Body of pancreas (tissue), 4 donors: ENCODE measurements around the gene LRRC10B. TPM values are rescaled to one million over a fixed set of nuclear protein-coding genes. Genes with fewer than 3 reads are reported as not detected.
A peak's percentile ranks its signal among the peaks of the same experiment; 100 is the strongest.

Source experiments
- ATAC-seq: fragments of 150-250 bp; one replicate; pipeline ENCODE4 v1.9.1; 2016
- DNase-seq, 4 donors: peaks; one replicate each; pipeline ENCODE4 v3.0.0-alpha.2; 2019
- H3K27ac ChIP-seq, 4 donors: fragments of 200-600 bp; sonication (generic); 1 replicate in 3 of 4; 2 replicates in 1 of 4; pipeline versions ENCODE4 v1.5.1 to v1.6.1; 2016 to 2019; ENCODE audit warnings: mild to moderate bottlenecking in 1 of 4, mixed read lengths in 1 of 4, moderate library complexity in 1 of 4
- H3K27me3 ChIP-seq, 2 donors: fragments of 200-600 bp; sonication (generic); one replicate each; pipeline ENCODE4 v1.6.0; 2016; ENCODE audit warnings: mild to moderate bottlenecking in 1 of 2
- H3K36me3 ChIP-seq, 2 donors: fragments of 200-600 bp; sonication (generic); replicated peaks in 1 of 2; 2 replicates each; pipeline ENCODE4 v1.5.1; 2016; ENCODE audit warnings: low read depth in 2 of 2; ENCODE audit not compliant: insufficient read depth in 1 of 2
- H3K4me1 ChIP-seq: fragments of 200-600 bp; sonication (generic); one replicate; pipeline ENCODE4 v1.6.0; 2016
- H3K4me3 ChIP-seq, 2 donors: fragments of 200-600 bp; sonication (generic); 1 replicate in 1 of 2; 2 replicates in 1 of 2; pipeline ENCODE4 v1.5.1; 2016 to 2019
- H3K9me3 ChIP-seq, 3 donors: fragments of 200-600 bp; sonication (generic); 1 replicate in 2 of 3; 2 replicates in 1 of 3; pipeline ENCODE4 v1.5.1; 2016
- CTCF ChIP-seq, 7 experiments: fragments of 450-650 bp in 4 of 7; fragments of 200-600 bp in 3 of 7; sonication (generic) in 3 of 7; IDR thresholded peaks; one replicate each; pipeline ENCODE4 v1.5.1; 2016 to 2019; ENCODE audit warnings: antibody characterized with exemption in 7 of 7
- POLR2A ChIP-seq, 3 donors: fragments of 450-650 bp; IDR thresholded peaks; one replicate each; pipeline ENCODE4 v1.6.1; 2016; ENCODE audit warnings: antibody characterized with exemption in 3 of 3, mild to moderate bottlenecking in 2 of 3
- WGBS, 2 donors: methylation state at CpG; one replicate each; pipeline ENCODE4 v1.1.5; 2017; 5-methylcytosine and 5-hydroxymethylcytosine counted together
- intact Hi-C: fragments of 100-400 bp; cut with DNase I; formaldehyde crosslinking; loops from one replicate; pipeline ENCODE4 v1.15.1; 2023
- total RNA-seq, 2 donors: library from RNA; depleted of rRNA; stranded (reverse); fragments of >200 nt; gene quantifications; one replicate each; pipeline ENCODE4 v1.1.0, GENCODE V29; 2016

Gene LRRC10B
- total RNA-seq, 2 donors from 2014 or later: 1.6 to 2.9 TPM

GRCh38 chr11:61541598-61541997 lies 33.0 kb downstream of the LRRC10B start:
- H3K36me3 ChIP-seq: no peaks in the 10 kb centered on the region
- no peaks in the 10 kb centered on the region for H3K9me3 ChIP-seq
- no peak overlapping the region for H3K4me3 ChIP-seq
- no peak overlapping the region for H3K27ac ChIP-seq
- intact Hi-C loops: no loop called here
- ATAC-seq: no peak
- WGBS, 2 donors: 32 to 37% methylated on average over 3 of the region's 3 CpGs
- H3K4me1 ChIP-seq: no peaks in the 10 kb centered on the region
- TF ChIP-seq POLR2A (IDR thresholded peaks at IDR 0.05) (no peak), CTCF (IDR thresholded peaks at IDR 0.05) (no peak)
- no peak for DNase-seq
- H3K27me3 ChIP-seq: no peaks in the 10 kb centered on the region

GRCh38 chr11:61542024-61542461 lies 33.5 kb downstream of the LRRC10B start:
- Histone ChIP-seq H3K27me3 (no peaks in the 10 kb centered on the region), H3K9me3 (no peaks in the 10 kb centered on the region), H3K36me3 (no peaks in the 10 kb centered on the region), H3K4me1 (no peaks in the 10 kb centered on the region), H3K4me3 (no peak overlapping the region), H3K27ac (no peak overlapping the region)
- DNase-seq (peak in 1 of 4 donors; percentile 30), ATAC-seq (no peak)
- intact Hi-C loops: no loop called here
- WGBS, 2 donors: 43 to 57% methylated on average over 3 to 8 of the region's 19 CpGs
- no peak for TF ChIP-seq POLR2A (IDR thresholded peaks at IDR 0.05)
- TF ChIP-seq CTCF (IDR thresholded peaks at IDR 0.05): no peak

- no peak overlapping the region for H3K4me3 ChIP-seq
- ATAC-seq: no peak
- 83 to 91% methylated on average over 9 to 15 of the region's 16 CpGs for WGBS, 2 donors
- H3K27ac ChIP-seq: no peak overlapping the region
- H3K27me3 ChIP-seq: no peaks in the 10 kb centered on the region
- no peaks in the 10 kb centered on the region for H3K4me1 ChIP-seq
- TF ChIP-seq CTCF (IDR thresholded peaks at IDR 0.05) (no peak), POLR2A (IDR thresholded peaks at IDR 0.05) (no peak)
- DNase-seq: no peak
- no peaks in the 10 kb centered on the region for H3K9me3 ChIP-seq
- intact Hi-C loops: no loop called here
- no peaks in the 10 kb centered on the region for H3K36me3 ChIP-seq
These were observed 34.2 kb downstream of the LRRC10B start for GRCh38 chr11:61542705-61543104.

- no peaks in the 10 kb centered on the region for H3K9me3 ChIP-seq
- no peak overlapping the region for H3K4me3 ChIP-seq
- H3K36me3 ChIP-seq: no peaks in the 10 kb centered on the region
- no peak overlapping the region for H3K27ac ChIP-seq
- TF ChIP-seq CTCF (IDR thresholded peaks at IDR 0.05) (no peak), POLR2A (IDR thresholded peaks at IDR 0.05) (no peak)
- H3K27me3 ChIP-seq: no peaks in the 10 kb centered on the region
- WGBS, 2 donors: 89% methylated on average over 2 to 4 of the region's 4 CpGs
- no peaks in the 10 kb centered on the region for H3K4me1 ChIP-seq
- DNase-seq: no peak
- ATAC-seq: no peak
- intact Hi-C loops: no loop called here
These were observed 35.2 kb downstream of the LRRC10B start for GRCh38 chr11:61543606-61544306.

- no peak overlapping the region for H3K4me3 ChIP-seq
- no peaks in the 10 kb centered on the region for H3K27me3 ChIP-seq
- intact Hi-C loops: no loop called here
- H3K27ac ChIP-seq: no peak overlapping the region
- DNase-seq (no peak), ATAC-seq (no peak)
- no peaks in the 10 kb centered on the region for H3K4me1 ChIP-seq
- no peaks in the 10 kb centered on the region for H3K9me3 ChIP-seq
- H3K36me3 ChIP-seq: no peaks in the 10 kb centered on the region
- TF ChIP-seq CTCF (IDR thresholded peaks at IDR 0.05) (no peak), POLR2A (IDR thresholded peaks at IDR 0.05) (no peak)
- WGBS, 2 donors: 89 to 93% methylated on average over 3 to 6 of the region's 6 CpGs
These were observed 35.9 kb downstream of the LRRC10B start for GRCh38 chr11:61544466-61544865.
